Stimulated activated CD4-positive, alpha-beta T cell treated with anti-CD3 and anti-CD28 coated beads, TNF-alpha, amount 100 ng/mL, for 4 hours (primary cell): ENCODE data around the gene ZBTB38.

ENCODE experiments used
- DNase-seq, 3 experiments: peaks; one replicate each; pipeline ENCODE4 v3.0.0-alpha.2; 2020; ENCODE audit warnings: low read depth in 3 of 3

Gene ZBTB38

DNA sequence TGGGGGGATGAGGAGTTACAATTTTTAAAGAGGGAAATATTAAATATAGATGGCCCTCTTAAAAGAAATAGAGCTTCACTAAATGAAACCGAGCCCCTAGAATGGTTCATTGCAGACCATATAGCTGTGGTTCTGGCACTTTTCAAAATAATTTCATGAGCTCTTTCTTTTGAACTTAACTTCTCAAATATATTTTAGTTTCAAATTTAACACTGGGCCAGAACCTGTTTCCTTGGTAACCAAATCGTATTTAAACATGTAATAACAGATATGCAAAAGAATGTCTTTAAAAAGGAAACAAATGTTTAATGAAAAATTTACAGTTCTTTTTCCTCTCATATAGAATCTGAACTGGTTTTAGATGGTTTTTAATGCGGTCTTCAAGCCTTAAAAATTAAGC, 20.1 kb downstream of the ZBTB38 start:
- DNase-seq: no peak

DNA sequence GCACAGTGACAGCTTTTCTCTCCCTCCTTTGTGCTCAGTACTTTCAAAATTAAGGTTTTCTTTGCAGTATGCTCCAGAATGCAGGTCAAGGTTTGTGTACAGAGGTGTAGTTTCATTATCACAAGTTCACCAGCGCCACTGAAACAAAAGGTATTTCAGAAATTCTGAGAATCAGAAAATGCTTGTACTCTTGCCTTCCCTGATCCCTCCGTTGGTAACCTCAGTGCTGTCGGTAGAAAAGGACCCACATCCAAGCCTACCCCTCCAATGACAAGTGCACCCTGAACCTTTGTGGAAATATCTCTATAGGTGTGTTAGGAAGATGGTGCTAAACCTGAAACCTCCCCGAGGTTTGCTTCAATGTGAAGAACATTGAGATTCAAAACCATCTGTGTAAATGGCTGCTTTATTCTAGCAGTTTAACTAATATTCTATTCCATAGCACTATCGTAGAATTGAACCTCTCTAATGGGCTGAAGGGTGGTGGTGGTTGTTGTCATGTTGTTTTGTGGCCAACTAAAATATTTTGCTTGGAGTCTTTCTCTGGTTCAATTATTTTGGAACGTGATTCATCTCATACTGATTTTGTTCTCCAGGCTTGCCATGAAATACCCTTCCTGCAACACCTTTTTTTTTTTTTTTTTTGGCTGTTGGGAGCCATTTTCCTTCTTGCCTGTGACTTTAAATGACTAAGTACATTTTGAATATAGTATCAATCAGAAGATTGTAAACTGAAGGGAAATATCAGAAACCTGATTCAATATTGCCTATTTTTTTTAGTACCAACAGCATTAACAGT, 20.7 kb downstream of the ZBTB38 start:
- DNase-seq: no peak

- DNase-seq: no peak
Measured at GRCh38 chr3:141389703-141390102, 21.4 kb downstream of the ZBTB38 start.

DNA sequence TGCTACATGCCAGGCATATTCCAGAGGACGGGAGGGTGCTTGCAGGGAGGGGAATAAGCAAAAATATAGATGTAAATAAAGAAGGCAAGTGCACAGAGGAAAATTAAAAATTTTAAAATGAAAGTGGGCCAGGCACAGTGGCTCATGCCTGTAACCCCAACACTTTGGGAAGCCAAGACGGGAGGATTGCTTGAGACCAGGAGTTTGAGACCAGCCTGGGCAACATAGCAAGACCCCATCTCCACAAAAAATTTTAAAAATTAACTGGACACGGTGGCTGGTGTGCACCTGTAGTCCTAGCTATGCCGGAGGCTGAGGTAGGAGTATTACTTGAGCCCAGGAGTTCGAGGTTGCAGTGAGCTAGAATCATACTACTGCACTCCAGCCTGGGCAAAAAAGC, 22.4 kb downstream of the ZBTB38 start:
- no peak for DNase-seq

DNA sequence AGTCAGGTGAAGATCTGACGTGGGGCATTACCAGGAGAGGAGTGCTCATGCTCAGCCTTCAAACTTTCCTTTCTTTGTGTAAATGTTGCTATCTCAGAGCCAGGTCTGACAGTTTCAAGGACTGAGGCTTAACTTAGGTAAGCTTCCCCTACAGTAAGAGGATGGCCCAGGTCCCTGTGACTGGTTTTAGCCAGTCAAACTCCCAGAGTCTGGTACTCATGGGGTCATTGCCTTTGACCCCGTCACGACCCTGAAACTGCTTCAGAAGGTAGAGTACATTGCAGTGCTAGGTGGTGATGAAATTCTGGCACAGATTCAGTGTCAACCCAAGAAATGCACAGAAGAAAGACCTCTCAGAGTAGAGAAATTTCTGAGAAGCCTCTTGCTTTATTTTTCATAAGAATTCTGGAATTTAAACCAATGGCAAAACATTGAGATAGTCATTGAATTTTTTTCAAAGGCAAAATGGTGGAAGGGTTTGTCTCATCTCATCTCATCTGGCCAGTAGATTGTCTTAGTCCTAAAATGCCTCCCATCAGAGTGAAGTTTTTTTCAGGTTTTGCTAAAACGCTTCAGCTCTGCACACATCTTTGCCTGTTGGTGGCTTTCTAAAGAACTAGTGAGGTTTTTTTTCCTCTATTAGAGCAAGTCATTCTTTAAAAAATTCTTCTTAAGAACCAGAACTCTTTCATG, 23.1 kb downstream of the ZBTB38 start:
- DNase-seq: no peak

DNA sequence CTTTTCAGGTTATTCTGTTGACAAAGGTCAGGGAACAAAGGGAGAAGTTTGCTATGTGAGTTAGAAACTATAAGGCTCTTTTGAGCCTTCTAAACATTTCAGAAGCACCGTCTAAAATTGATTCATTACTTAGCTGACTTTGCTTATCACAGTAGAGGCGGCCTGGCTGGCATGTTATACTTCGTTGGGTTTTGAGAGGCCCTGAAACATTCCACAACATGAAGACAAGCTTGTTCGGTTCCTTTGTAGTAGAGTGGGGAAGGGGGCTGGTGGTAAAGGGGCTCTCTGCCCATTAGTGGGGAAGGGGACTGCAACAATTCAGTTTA, 23.6 kb downstream of the ZBTB38 start:
- no peak for DNase-seq

- DNase-seq: no peak
Measured at GRCh38 chr3:141392416-141392815, 24.1 kb downstream of the ZBTB38 start.

DNA sequence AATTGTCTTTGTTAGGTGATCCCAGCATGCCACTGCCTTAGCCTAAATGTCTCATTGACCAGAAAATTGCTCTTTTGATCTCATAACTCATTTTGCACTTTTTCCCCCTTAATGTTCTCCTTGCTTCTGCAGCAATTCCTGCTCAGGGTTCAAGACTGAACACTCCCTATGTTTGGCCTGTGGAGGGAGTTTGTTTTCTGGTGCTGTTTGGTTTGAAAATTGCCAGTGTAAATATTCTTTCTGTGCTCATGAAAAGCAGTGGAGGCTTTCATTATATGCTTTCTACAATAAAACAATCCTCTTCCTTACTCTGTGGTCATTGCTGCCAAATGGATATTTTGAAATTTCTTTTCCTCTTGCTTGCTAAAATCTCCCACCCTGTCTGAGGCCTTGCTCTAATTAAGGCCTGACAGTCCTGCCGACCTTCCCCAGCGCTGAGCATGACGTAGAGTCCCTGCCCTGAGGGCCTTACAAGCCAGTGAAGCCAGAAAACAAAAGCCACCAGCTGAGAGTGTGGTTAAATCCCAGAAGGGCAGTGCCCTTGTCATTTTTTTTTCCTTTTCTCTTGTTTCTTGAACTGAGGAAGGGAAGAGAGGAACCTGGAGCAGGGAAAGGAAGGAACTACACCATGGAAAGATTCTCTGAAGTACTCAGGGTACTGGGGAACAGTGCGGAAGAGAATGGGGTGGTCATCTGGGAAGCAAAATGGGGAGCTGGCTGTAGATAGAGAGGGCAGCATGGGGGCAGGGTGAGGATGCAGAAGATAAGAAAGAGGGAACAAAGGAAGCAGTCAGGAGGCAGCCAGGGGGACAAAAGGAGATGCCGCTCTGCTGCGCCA, 24.8 kb downstream of the ZBTB38 start:
- no peak for DNase-seq

DNA sequence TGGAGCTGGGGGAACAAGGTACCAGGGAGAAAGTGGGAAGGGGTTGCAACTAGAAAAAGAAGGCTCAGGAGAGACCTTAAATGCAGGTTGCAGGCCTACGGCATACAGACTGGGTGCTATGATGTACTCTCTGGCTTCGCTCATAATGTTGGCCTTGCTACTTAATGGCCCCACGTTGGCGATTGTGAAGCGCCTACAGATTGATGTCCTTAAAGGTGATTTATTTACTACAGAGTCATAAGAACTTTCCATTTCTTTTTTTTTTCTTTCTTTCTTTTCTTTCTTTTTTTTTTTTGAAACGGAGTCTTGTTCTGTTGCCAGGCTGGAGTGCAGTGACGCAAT, 25.4 kb downstream of the ZBTB38 start:
- DNase-seq: no peak

- no peak for DNase-seq
Measured at GRCh38 chr3:141394560-141394959, 26.3 kb downstream of the ZBTB38 start.

DNA sequence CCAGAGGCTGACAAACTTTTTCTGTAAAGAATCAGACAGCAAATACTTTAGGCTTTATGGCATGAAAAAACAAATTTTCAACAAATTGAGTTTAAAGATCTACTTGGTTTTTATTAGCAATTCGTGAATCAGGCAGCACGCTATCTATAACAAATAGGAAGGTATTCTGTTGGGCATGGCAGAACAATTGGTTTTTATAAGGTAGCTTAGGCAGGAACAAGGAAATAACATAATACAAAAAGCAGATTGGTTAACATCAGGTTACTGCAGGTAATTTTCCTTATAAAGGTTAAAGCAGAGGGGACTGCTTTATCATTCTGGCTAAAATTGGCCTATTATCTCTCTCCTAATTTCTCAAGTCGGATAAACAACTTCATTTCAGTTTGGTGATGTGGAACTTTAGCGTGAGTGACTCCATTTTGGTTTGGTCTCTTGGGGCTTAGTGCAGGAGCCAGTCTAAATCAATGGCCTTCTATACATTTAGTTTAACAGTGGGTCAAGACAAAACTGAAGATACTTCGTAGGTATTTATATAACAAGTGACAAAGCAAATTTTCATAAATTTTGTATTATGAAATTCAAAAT, 26.8 kb downstream of the ZBTB38 start:
- DNase-seq: no peak

DNA sequence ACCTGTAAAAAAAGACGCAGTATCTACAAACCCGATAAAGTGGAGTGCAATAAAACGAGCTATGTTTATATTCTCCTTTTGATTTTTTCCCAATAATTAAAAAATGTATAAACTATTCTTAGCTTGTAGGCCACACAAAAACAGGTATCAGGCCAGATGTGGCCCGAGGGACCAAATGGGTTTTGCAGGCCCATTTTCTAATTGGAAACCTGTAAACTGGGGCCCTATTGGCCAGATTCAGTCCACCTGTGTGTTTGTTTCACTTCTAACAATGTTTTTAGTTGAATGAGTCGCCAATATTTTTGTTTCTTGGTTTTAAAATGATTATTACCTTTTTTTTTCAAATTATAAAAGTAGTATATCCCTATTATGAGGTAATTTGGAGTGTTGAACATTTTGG, 29.7 kb downstream of the ZBTB38 start:
- DNase-seq: no peak

GRCh38 chr3:141399200-141399599, 30.9 kb downstream of the ZBTB38 start:
- no peak for DNase-seq

DNA sequence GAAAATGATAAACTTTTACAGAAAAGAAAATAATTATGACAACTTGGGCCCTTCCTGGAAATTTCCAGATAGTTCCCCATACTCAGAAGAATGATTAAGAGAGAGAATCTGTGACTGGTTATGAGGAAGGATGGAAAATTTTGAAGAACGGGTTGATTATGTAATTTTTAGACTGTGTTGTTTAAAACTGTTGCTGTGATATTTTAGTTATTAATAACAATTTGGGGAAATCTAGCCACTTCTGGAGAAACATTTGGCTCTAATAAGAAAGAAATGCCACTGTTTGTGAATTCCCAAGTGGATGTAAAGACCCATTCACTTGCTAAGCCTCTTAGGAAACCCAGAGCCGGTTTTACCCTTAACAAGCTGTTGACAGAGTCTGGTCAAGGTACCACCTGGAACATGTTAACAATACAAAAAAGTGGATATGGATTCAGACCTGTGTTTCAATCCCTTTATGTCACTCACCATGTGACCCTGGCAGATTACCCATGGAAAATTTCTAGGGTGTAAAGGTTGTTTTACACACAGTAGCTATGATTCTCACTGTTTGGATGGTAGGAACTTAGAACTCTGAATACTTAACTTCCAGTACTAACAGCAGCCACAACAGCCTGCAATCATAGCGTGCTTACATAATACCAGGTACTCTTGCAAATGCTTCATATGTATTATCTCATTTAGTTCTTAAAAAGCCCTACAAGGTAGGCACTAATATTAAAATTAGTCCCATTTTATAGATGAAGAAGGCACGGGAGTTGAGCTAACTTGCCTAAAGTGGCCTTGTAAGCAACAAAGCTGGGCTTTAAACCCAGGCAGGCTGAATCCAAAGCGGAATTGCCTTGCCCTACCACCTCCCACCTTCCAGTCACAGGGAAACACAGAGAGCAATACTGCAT, 32.0 kb downstream of the ZBTB38 start:
- DNase-seq: no peak

GRCh38 chr3:141401095-141401494, 32.8 kb downstream of the ZBTB38 start:
- DNase-seq: no peak

DNA sequence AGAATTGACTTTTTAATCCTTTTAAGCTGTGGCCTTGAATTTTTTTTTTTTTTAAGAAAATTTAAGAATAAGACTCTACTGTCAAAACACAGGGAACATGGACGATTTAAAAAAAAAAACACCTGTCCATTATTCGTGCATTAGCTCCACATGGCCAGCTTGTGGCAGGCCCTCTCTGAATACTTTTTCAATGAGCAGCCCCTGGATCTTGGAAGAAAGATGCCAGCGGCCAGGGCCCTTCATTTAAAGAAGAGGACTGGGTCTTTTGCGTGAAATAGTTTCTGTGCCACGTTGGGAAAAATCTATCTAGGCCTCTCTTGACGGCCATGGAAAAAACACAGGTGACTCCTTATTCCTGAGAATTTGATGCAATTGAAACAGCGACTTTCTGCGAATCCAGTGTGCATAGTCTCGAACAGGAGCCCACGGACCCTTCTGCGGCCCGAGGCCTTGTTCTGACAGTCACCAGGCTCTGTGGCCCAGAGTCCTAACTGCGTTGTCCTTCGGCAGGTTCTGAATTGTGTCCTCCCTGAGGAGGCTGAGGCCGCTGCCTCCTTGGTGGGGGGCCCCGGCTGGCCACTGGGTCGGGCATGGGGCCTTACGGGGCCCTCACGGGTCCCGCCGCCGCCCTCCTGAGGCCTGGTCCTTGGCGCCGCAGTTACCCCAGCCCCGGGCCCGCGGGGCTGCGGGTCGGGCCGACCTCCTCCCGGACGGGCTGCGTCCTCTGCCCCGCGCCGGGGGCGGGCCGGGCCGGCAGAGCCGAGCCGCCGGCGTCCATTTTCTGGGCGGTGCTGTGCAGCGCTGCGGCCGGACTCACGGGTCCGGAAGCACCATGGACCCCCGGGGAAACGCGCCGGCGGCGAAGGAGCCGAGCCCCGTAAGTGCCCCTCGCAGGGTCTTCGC, 33.5 kb downstream of the ZBTB38 start:
- DNase-seq: peak in 1 of 3 experiments; percentile 39

DNA sequence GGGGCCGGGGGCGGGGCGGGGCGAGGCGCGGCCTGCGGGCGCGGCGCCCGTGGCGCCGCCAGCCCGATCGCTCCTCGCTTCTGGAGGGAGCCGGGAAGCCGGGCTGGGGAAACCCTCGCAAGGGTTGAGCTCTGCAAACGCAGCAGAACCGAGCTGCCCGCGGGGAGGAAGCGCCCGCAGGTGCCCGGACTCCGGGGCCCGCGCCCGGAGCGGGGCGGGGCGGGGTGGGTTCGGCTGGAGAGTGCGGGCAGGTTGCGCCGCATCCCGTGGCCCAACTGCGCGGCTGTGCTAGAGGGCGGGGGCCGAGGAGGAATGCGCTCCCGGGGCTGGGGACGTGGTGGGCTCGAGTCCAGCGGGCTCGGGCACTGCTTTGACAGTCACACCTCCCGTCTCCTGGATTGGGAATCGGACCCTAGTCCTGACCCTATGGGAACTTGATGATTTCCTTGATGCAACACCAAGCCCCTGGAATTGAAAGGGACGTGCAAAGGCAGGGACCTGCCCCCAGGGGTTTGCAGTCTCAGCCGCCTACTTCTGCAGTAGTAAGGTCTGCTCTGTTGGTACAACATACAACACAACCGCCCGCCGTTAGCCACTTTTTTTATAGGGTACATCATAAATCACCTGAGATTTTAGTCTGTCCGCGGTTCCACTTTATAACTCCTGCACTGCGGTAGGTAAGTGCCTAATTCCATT, 34.3 kb downstream of the ZBTB38 start:
- DNase-seq: peak in 2 of 3 experiments; percentile 15 to 39

DNA sequence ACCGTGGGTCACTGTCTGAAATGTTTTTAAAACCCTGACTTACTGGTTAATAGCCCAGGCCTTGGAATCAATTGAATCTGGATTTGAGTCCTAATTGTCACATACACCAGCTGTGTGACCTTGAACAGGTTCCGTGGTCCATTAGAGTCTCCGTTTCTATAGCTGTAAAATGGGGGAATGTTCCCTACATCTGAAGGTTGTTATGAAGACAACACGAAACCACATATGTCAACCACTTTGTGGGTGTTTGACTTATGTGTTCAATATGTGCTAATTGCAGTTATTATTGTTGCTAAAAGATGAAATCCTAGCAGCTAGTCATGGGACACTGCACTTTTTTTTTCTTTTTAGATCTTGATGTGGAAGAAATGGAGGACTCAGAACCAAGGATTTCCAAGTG, 35.3 kb downstream of the ZBTB38 start:
- no peak for DNase-seq

DNA sequence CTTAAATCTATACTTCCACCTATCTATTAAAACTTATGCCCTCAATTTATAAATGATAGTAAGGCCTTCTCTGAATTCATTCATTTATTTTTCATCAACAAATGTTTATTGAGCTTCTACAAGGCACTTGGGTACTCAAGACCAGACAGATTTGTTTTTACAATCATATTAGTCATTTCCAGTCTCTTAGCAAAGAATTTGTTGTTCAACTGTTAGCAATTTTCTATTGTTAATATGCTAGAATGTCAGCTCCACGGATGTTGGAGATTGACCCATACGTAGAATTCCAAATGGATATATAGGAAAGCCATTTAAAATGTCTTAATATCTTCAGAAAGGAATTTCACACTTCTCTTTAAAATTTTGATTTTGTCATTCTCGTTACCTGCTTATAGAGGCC, 36.7 kb downstream of the ZBTB38 start:
- no peak for DNase-seq

GRCh38 chr3:141405591-141405990, 37.3 kb downstream of the ZBTB38 start:
- no peak for DNase-seq
